Measurements from ENCODE around the gene C8G.

C8G gene

GRCh38 chr9:136920069-136920468 lies 25.0 kb upstream of the C8G start:
- DNase-seq, result no peak

GRCh38 chr9:136920734-136921231 lies 24.3 kb upstream of the C8G start:
- no peak for DNase-seq

GRCh38 chr9:136921307-136921706 lies 23.7 kb upstream of the C8G start:
- no peak for DNase-seq

- DNase-seq, result no peak
These were observed 23.3 kb upstream of the C8G start for GRCh38 chr9:136921718-136922117.

GRCh38 chr9:136922540-136922939 lies 22.5 kb upstream of the C8G start:
- DNase-seq, result no peak

- no peak for DNase-seq
These were observed 21.2 kb upstream of the C8G start for GRCh38 chr9:136923881-136924280.

- DNase-seq, result no peak
These were observed 19.5 kb upstream of the C8G start for GRCh38 chr9:136925414-136926153.

- no peak for DNase-seq
These were observed 18.8 kb upstream of the C8G start for GRCh38 chr9:136926154-136926704.

GRCh38 chr9:136926749-136927148 lies 18.3 kb upstream of the C8G start:
- DNase-seq, result no peak

GRCh38 chr9:136927343-136928271 lies 17.4 kb upstream of the C8G start:
- DNase-seq, result peak in 1 of 58 donors; percentile 43

GRCh38 chr9:136928591-136928990 lies 16.5 kb upstream of the C8G start:
- DNase-seq, result peak in 3 of 58 donors; percentile 19 to 55 (median 39)

GRCh38 chr9:136930014-136930413 lies 15.0 kb upstream of the C8G start:
- no peak for DNase-seq

- no peak for DNase-seq
These were observed 13.4 kb upstream of the C8G start for GRCh38 chr9:136931611-136932130.

- DNase-seq, result no peak
These were observed 10.8 kb upstream of the C8G start for GRCh38 chr9:136934277-136934676.

GRCh38 chr9:136935651-136936050 lies 9.4 kb upstream of the C8G start:
- no peak for DNase-seq

GRCh38 chr9:136936645-136937170 lies 8.3 kb upstream of the C8G start:
- DNase-seq, result peak in 6 of 58 donors; percentile 18 to 69 (median 40)

GRCh38 chr9:136937186-136938001 lies 7.6 kb upstream of the C8G start:
- no peak for DNase-seq

- no peak for DNase-seq
These were observed 5.5 kb upstream of the C8G start for GRCh38 chr9:136939431-136939995.

- DNase-seq, result peak in 43 of 58 donors; percentile 25 to 93 (median 66)
These were observed 5.0 kb upstream of the C8G start for GRCh38 chr9:136939996-136940525.

Data from anterior cingulate cortex (tissue), 58 donors.